HL-60/S4 treated with phorbol 12-myristate 13-acetate at 8.2 ng/mL for 4 days and 3 days (cell line): ENCODE results near the gene C10orf143.
"Not testable (repeated sequence)": the region's sequence is repeated elsewhere in the genome, so short reads cannot be mapped to it uniquely, and the experiment has no call there.

Experiments
- in situ Hi-C: fragments of 300-500 bp; cut with MboI; formaldehyde crosslinking; loops from 2 replicates; pipeline ENCODE4 v1.15.0; 2022; ENCODE audit warnings: low sequenced_read_pairs

C10orf143 gene

GRCh38 chr10:130116942-130117341 lies 6.3 kb upstream of the C10orf143 start:
- in situ Hi-C loops, result not testable (repeated sequence)

GRCh38 chr10:130112821-130113220 lies 2.2 kb upstream of the C10orf143 start:
- in situ Hi-C loops, result no loop called here

- in situ Hi-C loops, result no loop called here
Measured at GRCh38 chr10:130111852-130112180, 1.2 kb upstream of the C10orf143 start.

GRCh38 chr10:130111113-130111851 lies 652 bp upstream of the C10orf143 start:
- in situ Hi-C loops, result no loop called here

- in situ Hi-C loops, result no loop called here
Measured at GRCh38 chr10:130109796-130110245, 809 bp downstream of the C10orf143 start.

GRCh38 chr10:130108934-130109604 lies 1.6 kb downstream of the C10orf143 start:
- in situ Hi-C loops, result no loop called here

- in situ Hi-C loops, result not testable (repeated sequence)
Measured at GRCh38 chr10:130108146-130108545, 2.5 kb downstream of the C10orf143 start.

- in situ Hi-C loops, result no loop called here
Measured at GRCh38 chr10:130105724-130106123, 4.9 kb downstream of the C10orf143 start.

GRCh38 chr10:130099344-130099743 lies 11.3 kb downstream of the C10orf143 start:
- in situ Hi-C loops, result no loop called here

GRCh38 chr10:130090565-130090964 lies 20.1 kb downstream of the C10orf143 start:
- in situ Hi-C loops, result not testable (repeated sequence)

- in situ Hi-C loops, result no loop called here
Measured at GRCh38 chr10:130080461-130080814, 30.2 kb downstream of the C10orf143 start.

- in situ Hi-C loops, result no loop called here
Measured at GRCh38 chr10:130079614-130080460, 30.8 kb downstream of the C10orf143 start.

- in situ Hi-C loops, result no loop called here
Measured at GRCh38 chr10:130078120-130078519, 32.5 kb downstream of the C10orf143 start.

- in situ Hi-C loops, result no loop called here
Measured at GRCh38 chr10:130076681-130077080, 33.9 kb downstream of the C10orf143 start.

GRCh38 chr10:130074639-130075038 lies 36.0 kb downstream of the C10orf143 start:
- in situ Hi-C loops, result no loop called here

- in situ Hi-C loops, result no loop called here
Measured at GRCh38 chr10:130073912-130074311, 36.7 kb downstream of the C10orf143 start.

- in situ Hi-C loops, result no loop called here
Measured at GRCh38 chr10:130072247-130072646, 38.4 kb downstream of the C10orf143 start.

- in situ Hi-C loops, result no loop called here
Measured at GRCh38 chr10:130067893-130068292, 42.7 kb downstream of the C10orf143 start.

- in situ Hi-C loops, result no loop called here
Measured at GRCh38 chr10:130066743-130067142, 43.9 kb downstream of the C10orf143 start.

GRCh38 chr10:130065251-130065650 lies 45.4 kb downstream of the C10orf143 start:
- in situ Hi-C loops, result no loop called here

- in situ Hi-C loops, result no loop called here
Measured at GRCh38 chr10:130064783-130065182, 45.8 kb downstream of the C10orf143 start.

GRCh38 chr10:130062976-130063375 lies 47.7 kb downstream of the C10orf143 start:
- in situ Hi-C loops, result no loop called here
